ENCODE measurements around the gene CLK3.
"Not testable (repeated sequence)": the region's sequence is repeated elsewhere in the genome, so short reads cannot be mapped to it uniquely, and the experiment has no call there.

CLK3 gene

DNA sequence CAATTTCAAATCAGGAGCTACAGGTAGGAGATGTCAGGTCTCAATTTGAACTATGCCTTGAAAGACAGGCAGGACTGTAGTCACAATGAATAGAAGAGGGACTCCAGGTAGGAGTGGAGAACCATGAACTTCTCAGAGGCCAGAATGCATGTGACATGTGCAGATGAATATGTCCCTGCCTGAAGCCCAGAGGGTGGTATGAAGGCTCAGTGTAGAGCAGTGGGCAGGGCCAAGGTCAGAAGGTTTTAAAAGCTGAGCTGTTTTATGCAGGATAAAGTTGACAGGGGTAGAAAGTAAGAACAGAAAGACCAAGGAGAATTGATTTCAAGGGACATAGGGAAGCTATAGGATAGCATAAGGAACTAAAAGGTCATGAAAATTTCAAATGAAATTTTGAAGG is 30.8 kb downstream of the CLK3 start:
- FAIRE-seq, result no peak

DNA sequence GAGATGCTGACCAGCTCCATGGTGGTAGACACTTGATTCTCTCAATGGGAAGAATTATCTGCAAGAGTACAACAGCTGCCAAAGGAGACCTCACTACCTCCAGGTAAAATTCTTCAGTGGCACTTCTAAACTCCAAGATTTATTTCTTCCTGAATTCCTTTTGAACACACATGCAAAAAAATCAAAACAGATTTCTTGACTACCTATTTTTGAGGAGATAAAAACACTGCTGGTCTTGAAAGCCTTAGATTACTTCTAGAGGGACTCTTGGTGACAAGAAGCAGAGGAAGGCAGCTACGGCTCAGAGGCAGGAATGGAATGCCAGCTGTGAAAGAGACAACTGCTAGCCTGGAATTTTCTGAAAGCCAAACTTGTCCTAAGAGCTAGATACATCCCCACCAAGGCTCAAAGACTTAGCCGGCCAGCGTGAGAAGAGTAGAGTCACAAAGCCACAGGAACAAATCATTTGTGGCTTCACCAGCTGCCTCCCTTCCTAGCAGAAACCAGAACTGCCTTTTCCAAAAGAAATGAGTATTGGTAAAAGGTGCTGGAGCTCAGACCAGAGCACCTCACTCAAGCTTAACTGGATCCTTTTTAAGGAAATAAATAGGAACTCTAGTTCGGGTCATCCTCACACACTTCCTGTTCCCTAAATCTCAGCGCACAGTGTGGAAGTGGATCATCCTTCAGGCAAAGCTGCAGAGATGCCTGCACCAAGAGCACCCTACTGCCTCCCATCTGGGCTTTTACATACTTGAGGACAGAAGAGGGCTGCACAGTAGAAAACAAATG is 32.6 kb downstream of the CLK3 start:
- FAIRE-seq, result no peak

DNA sequence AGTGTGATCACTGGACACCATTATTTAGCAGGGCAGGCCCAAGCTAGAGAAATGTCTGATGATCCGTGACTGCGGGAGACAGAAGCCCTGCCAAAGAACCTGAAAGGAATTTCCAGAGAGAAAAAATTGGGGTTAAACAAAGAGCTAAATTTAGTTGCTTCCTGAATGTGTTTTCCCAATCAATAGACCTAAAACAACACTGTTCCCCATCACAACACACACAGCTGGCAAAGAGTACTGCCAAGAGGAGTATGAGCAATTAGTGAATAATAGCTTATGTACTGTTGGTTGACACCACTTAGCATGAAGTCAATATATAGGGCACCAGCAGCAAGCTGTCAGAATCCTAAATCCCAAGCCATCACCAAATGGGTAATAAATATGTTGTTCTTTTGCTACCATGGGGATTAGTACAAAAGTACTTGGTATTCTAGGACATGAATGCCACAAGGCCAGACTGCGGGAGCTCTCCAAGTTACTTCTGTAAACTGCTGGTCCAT is 35.7 kb downstream of the CLK3 start:
- FAIRE-seq, result no peak

DNA sequence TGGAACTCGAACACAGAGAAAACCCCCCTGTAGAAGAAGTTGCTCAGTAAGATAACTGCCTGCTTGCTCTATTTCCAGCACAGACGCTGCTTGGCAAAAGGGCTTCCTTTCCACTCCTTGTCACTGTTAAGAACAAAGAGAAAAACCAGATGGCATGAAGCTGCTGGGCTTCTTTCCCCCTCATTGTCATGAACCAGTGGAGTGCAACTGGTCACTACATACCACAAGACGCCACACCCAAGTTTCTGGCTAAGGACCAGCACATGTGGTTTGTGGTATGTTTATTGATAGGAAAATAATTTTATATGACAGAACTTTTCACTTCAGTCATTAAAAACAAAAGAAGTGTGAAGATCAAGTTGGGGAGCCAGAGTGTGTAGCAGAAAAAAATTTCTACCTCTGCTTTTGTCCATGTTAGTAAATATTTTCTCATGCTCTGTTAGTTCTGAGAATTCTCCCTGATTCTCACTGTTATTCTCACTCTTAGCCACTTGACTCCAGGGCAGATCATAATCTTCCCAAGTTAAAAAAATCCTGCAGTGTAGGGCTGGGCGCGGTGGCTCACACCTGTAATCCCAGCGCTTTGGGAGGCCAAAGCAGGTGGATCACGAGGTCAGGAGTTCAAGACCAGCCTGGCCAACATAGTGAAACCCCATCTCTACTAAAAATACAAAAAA is 37.9 kb downstream of the CLK3 start:
- FAIRE-seq, result no peak

DNA sequence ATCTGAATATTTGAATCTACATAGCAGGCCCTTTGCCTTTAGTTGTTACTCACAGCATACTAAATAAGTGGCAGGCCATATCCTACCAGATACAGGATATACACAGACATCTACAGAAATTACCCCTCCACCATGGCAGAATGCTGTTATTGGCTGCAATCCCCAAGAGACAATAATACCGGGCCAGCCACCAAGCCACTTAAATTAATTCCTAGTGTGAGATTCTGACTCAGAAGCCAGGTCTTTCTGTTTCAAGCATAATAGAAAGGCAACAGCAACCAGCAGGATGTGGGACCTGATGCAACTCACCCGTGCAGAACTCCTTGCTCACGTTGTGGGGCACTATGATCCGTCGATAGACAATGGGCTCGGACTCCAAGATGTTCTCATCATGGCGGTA is 39.8 kb downstream of the CLK3 start:
- no peak for FAIRE-seq

DNA sequence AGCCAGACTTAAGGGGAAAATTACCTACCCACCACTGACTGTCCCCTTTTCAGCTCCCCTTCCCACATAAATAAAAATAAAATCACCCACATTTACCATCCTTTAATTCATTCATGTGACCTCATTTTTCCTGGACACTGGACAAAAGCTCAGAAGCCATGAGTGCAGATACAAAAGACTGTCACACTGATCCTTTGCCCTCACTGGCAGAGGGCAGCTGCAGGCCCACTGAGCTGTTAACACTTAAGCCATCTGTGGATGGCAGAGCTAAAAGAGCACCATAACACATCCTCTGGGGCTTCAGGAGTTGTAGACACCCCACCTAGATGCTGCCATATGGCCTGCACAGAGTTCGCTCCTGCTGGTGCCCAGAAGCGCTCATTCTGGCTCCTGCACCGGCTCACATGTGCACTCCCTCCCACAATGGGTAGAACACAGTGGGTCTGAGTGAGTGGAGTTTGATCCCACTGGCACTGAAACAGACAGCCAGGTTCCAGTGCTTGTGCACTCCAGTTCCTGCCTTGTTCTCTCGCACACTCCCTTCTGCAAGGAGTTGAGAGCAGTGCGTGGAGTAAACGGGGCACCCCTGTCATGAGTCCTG is 41.4 kb downstream of the CLK3 start:
- FAIRE-seq, result no peak

DNA sequence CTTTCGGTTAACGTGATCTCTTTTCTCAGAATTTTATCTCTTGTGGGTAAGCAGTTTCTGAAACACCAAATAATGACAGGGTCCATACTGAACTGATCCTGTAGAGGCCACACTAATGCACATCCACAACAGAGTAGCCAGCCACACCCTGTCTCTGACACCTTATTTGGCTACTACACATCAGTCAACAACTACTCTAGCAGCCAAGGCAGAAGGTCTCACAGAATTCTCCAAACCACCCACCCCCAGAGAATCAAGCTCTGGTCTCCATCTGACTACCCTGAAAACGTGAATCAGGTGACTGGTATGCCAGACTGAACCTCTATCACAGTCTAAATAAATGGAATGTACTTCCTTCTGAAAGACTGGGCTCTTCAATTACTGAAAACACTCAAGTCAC is 42.2 kb downstream of the CLK3 start:
- FAIRE-seq, result no peak

DNA sequence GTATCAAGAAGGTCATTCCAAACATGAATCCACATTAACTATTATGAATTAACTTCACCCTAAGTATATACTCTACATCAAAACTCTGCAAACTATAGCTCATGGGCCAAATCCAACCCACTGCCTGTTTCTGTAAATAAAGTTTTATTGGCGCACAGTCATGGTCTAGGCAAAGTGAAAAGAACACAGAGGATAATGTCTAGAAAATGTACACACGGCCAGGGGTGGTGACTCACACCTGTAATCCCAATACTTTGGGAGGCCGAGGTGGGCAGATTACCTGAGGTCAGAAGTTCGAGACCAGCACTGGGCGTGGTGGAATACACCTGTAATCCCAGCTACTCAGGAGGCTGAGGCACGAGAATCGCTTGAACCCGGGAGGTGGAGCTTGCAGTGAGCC is 45.6 kb downstream of the CLK3 start:
- not testable (repeated sequence) for FAIRE-seq

DNA sequence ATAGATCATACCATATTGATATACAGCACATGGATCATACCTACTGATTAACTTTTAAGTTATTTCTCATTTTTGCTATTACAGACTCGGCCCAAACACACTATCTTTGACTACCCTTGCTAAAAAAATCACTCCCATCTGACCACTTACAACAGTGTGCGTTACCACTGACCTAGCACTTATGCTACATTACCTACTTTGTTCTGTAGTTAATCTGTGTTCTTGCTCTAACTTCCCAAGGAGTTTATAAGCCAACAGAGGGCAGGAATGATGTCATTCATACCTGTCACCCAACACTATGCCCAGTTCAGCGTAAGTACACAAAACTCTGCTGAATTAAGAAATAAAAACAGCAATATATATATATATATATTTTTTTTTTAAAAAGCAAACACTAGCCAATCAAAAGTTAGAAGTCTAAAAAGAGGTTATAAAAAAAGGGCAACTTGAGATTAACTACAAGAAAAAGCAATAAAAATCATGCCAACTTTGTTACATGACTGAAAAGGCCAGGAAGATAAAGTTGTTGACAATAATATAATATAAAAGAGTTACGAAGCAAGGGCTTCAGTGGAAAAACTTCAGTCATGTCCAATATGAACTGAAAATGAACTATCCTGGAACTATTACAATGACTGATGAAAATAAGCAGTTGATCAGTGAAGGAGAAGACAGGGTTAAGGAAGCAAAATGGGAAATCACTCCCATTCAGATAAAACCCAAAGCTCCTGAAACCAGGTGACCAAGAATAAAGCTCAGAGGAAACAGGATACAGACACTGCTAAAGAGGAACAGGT is 46.6 kb downstream of the CLK3 start:
- FAIRE-seq, result no peak

DNA sequence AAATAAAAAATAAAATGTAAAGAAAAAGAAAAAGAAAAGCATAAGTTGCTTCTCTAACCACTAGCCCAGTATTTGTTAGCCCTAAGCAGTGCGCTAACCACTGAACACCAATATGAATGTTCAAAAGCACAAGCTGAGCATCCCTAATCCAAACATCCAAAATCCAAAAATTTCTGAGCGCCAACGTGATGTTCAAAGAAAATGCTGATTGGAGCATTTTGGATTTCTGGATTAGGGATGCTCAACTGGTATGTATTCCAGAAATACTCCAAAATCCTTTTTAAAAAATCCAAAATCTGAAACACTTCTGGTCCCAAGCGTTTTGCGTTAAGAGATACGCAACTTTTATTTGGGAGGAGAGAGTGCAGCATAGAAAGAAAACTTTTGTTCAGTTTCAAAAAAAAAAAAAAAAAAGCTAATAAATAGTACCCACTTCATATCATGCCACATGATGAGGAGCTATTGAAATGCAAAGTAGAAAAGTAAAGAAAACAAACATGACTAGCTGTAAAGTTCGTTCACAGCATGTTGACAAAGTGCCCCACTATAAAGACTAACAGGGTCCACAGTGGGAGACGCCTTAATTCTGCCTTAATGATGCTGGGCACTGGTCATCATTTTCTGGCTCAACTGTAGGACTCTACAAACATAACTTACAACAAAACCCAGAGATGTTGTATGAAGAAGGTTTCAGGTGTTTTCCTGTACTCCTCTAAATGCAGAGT is 47.8 kb downstream of the CLK3 start:
- no peak for FAIRE-seq

DNA sequence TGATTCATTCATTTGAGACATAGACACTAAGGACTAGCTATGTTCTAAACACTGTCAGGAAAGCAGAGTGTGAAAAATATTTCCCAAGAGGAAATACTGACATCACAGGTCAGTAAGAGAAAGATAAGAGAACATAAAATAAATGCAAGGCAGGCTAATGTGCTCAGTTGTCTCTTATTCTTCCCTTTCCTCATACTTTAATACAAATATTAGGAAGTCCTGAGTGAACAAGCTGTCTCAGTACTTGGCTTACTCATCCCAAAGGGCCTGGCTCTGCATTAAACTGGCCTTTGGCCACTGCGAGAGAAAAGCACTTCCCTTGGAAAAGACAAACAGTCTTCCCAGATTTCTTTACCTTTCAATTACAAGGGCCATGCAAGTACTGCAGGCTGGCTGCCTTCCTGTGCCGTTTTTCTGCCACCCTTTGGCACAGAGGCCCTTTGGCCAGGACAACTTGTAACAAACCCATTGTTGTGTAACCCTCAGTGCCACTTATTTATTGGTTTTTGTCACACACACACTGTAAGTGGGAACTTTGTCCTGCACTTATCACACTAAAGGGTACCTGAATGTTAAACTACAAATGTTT is 48.5 kb downstream of the CLK3 start:
- no peak for FAIRE-seq

DNA sequence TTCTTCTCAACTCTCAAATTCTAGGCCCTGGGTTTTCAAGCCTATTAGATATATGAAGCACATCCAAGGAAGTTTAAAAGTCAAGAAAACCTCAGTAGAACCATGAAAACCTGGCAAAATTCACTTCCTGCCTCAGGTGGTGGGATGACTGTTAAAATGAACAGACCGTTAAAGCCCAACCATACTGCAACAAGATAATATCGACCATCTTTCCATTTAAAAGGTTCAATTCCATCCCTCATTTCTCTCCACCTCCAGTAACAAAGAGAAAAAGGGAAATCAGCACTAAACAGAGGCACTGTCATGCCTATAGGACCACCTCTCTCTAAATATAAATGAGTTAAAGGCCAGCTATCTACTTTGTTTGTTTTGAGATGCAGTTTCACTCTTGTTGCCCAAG is 49.0 kb downstream of the CLK3 start:
- FAIRE-seq, result no peak

DNA sequence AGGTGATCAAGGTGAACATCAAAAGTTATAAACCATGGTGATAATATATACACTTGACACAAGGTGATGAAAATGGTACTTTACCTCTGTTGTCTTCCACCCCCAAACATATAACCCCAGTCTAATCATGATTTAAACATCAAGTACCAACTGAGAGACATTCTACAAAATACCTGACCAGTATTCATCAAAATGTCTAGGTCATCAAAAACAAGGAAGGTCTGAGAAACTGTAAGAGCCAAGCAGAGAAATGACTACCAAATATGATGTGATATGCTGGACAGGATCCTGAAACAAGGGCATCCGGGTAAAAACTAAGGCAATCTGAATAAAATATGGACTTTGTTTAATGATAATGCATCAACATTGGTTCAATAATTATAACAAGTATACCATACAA is 52.3 kb downstream of the CLK3 start:
- no peak for FAIRE-seq

DNA sequence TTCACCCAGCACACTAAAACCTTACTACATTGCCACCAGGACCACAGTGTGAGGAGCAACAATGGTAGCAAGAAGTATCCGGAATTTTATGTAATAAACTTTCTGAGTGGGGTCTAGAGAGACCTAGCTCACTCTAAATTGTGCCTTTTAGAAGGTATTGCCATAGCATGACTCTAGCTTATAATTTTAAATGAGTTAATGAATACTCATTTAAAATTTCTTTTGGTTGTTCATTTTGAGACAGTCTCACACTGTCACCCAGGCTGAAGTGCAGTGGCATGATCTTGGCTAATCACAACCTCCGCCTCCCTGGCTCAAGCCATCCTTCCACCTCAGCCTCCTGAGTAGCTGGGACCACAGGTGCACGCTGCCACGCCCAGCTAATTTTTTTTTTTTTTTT is 54.0 kb downstream of the CLK3 start:
- no peak for FAIRE-seq

DNA sequence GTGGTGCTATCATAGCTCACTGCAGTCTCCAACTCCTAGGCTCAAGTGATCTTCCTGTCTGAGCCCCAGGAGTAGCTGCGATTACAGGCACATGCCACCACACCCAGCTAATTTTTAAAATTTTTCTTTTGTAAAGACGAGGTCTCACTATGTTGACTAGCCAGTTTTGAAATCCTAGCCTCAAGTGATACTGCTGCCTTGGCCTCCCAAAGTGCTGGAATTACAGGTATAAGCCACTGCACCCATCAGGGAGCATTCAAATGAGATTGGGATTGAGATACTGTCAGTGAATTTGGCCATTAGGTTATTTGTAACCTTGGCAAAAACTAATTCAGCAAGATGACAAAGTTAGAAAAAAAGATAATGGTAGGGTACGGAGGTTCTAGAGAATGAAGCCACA is 58.5 kb downstream of the CLK3 start:
- FAIRE-seq, result no peak

DNA sequence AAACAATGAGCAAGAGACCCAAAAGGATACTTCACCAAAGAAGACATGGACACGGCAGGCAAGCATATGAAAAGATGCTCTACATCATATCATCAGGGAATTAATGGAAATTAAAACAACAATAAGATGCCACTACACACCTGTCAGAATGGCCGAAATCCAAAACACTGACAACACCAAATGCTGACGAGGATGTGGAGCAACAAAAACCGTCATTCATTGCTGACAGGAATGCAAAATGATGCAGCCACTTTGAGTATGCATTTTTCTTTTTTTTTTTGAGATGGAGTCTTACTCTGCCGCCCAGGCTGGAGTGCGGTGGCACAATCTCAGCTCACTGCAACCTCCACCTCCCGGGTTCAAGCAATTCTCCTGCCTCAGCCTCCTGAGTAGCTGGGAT is 61.2 kb downstream of the CLK3 start:
- no peak for FAIRE-seq

All from A204.1 (cell line).